NCI-H1436 (cell line): ENCODE measurements around the gene FLOT2.
"Not testable (repeated sequence)": the region's sequence is repeated elsewhere in the genome, so short reads cannot be mapped to it uniquely, and the experiment has no call there.

Experiments used
- DNase-seq: peaks from one replicate; lab custom pipeline; 2025; lab: John Stamatoyannopoulos, UW

FLOT2 gene

GRCh38 chr17:28896884-28897768 is at the start of gene FLOT2:
FLOT2 (minus strand) TSS chr17:28897733; CDS start chr17:28897574, 159 bp downstream.
- peak; percentile 68 for DNase-seq

- no peak for DNase-seq
These were observed 48.7 kb upstream of the FLOT2 start for GRCh38 chr17:28946239-28946638.

- no peak for DNase-seq
These were observed 47.6 kb upstream of the FLOT2 start for GRCh38 chr17:28944862-28945741.

- no peak for DNase-seq
These were observed 46.8 kb upstream of the FLOT2 start for GRCh38 chr17:28944343-28944742.

- DNase-seq = no peak
These were observed 45.4 kb upstream of the FLOT2 start for GRCh38 chr17:28942925-28943324.

GRCh38 chr17:28941251-28941650 is 43.7 kb upstream of the FLOT2 start:
- DNase-seq = no peak

- peak; percentile 52 for DNase-seq
These were observed 43.1 kb upstream of the FLOT2 start for GRCh38 chr17:28940675-28941074.

- no peak for DNase-seq
These were observed 42.6 kb upstream of the FLOT2 start for GRCh38 chr17:28940142-28940541.

GRCh38 chr17:28938552-28938951 is 41.0 kb upstream of the FLOT2 start:
- no peak for DNase-seq

- no peak for DNase-seq
These were observed 39.7 kb upstream of the FLOT2 start for GRCh38 chr17:28937044-28937729.

- DNase-seq = no peak
These were observed 38.4 kb upstream of the FLOT2 start for GRCh38 chr17:28935744-28936460.

GRCh38 chr17:28934508-28934907 is 37.0 kb upstream of the FLOT2 start:
- not testable (repeated sequence) for DNase-seq

GRCh38 chr17:28929787-28930186 is 32.3 kb upstream of the FLOT2 start:
- DNase-seq = no peak

- no peak for DNase-seq
These were observed 30.5 kb upstream of the FLOT2 start for GRCh38 chr17:28928061-28928460.

GRCh38 chr17:28926786-28927185 is 29.3 kb upstream of the FLOT2 start:
- no peak for DNase-seq

GRCh38 chr17:28926366-28926765 is 28.8 kb upstream of the FLOT2 start:
- no peak for DNase-seq

GRCh38 chr17:28925912-28926365 is 28.4 kb upstream of the FLOT2 start:
- no peak for DNase-seq

- DNase-seq = no peak
These were observed 22.7 kb upstream of the FLOT2 start for GRCh38 chr17:28920201-28920600.

GRCh38 chr17:28918295-28918694 is 20.8 kb upstream of the FLOT2 start:
- no peak for DNase-seq

- DNase-seq = no peak
These were observed 19.9 kb upstream of the FLOT2 start for GRCh38 chr17:28917465-28917864.

GRCh38 chr17:28917029-28917428 is 19.5 kb upstream of the FLOT2 start:
- no peak for DNase-seq
